Subcutaneous abdominal adipose tissue (tissue), 5 donors: Measurements from ENCODE around the gene PODNL1.
"Not testable (repeated sequence)": the region's sequence is repeated elsewhere in the genome, so short reads cannot be mapped to it uniquely, and the experiment has no call there.

Experiments used
- H3K27ac ChIP-seq: one replicate; pipeline ENCODE4 v1.7.0; 2013; ENCODE audit warnings: low read depth, mild to moderate bottlenecking, inconsistent platforms, low read length, moderate library complexity
- H3K27me3 ChIP-seq, 5 donors: one replicate each; pipeline ENCODE4 v1.7.0; 2013; ENCODE audit warnings: low read length in 5 of 5, inconsistent platforms in 1 of 5; ENCODE audit not compliant: control insufficient read depth in 5 of 5, insufficient read depth in 4 of 5
- H3K36me3 ChIP-seq, 5 donors: one replicate each; pipeline ENCODE4 v1.7.0; 2013; ENCODE audit warnings: low read length in 5 of 5; ENCODE audit not compliant: control insufficient read depth in 5 of 5, insufficient read depth in 5 of 5
- H3K4me1 ChIP-seq, 5 donors: one replicate each; pipeline ENCODE4 v1.7.0; 2013; ENCODE audit warnings: low read length in 5 of 5, mild to moderate bottlenecking in 3 of 5, moderate library complexity in 1 of 5; ENCODE audit not compliant: control insufficient read depth in 5 of 5, insufficient read depth in 5 of 5
- H3K4me3 ChIP-seq, 5 donors: one replicate each; pipeline ENCODE4 v1.7.0; 2013; ENCODE audit warnings: low read length in 5 of 5, low read depth in 1 of 5
- H3K9ac ChIP-seq, 5 donors: one replicate each; pipeline ENCODE4 v1.7.0; 2013; ENCODE audit warnings: low read length in 5 of 5, mild to moderate bottlenecking in 4 of 5, moderate library complexity in 3 of 5
- H3K9me3 ChIP-seq, 5 donors: one replicate each; pipeline ENCODE4 v1.7.0; 2013; ENCODE audit warnings: low read length in 5 of 5; ENCODE audit not compliant: control insufficient read depth in 5 of 5
- donor health status: healthy.
- donor health status: healthy.
- donor health status: healthy.
- donor health status: healthy.
- donor health status: healthy.

The PODNL1 gene

GRCh38 chr19:13930402-13930801, 7.8 kb downstream of the PODNL1 start:
- peaks cover 0 to 44% (median 30%) of the 10 kb centered on the region in 5 donors for H3K36me3 ChIP-seq

GRCh38 chr19:13929956-13930355, 8.3 kb downstream of the PODNL1 start:
- Histone ChIP-seq H3K27ac (no peak overlapping the region), H3K4me1 (peaks cover 0 to 12% (median 10%) of the 10 kb centered on the region in 5 donors), H3K36me3 (peaks cover 0 to 47% (median 32%) of the 10 kb centered on the region in 5 donors), H3K9ac (no peak overlapping the region), H3K27me3 (peaks cover 0 to 14% (median 6%) of the 10 kb centered on the region in 5 donors), H3K4me3 (no peak overlapping the region), H3K9me3 (no peaks in the 10 kb centered on the region)

More at GRCh38 chr19:13930402-13930801, 7.8 kb downstream of the PODNL1 start:
- peaks cover 0 to 15% (median 6%) of the 10 kb centered on the region in 5 donors for H3K27me3 ChIP-seq
- H3K9ac ChIP-seq = no peak overlapping the region
- H3K4me1 ChIP-seq = peaks cover 0 to 12% (median 10%) of the 10 kb centered on the region in 5 donors
- H3K9me3 ChIP-seq = no peaks in the 10 kb centered on the region
- H3K4me3 ChIP-seq = no peak overlapping the region
- H3K27ac ChIP-seq = no peak overlapping the region

- Histone ChIP-seq H3K27me3 (peaks cover 0 to 8% (median 4%) of the 10 kb centered on the region in 5 donors), H3K9me3 (no peaks in the 10 kb centered on the region), H3K4me3 (no peak overlapping the region), H3K36me3 (peaks cover 0 to 52% (median 37%) of the 10 kb centered on the region in 5 donors), H3K9ac (no peak overlapping the region), H3K4me1 (peaks cover 0 to 12% (median 10%) of the 10 kb centered on the region in 5 donors), H3K27ac (no peak overlapping the region)
These were observed 8.9 kb downstream of the PODNL1 start for GRCh38 chr19:13929340-13929739.

DNA sequence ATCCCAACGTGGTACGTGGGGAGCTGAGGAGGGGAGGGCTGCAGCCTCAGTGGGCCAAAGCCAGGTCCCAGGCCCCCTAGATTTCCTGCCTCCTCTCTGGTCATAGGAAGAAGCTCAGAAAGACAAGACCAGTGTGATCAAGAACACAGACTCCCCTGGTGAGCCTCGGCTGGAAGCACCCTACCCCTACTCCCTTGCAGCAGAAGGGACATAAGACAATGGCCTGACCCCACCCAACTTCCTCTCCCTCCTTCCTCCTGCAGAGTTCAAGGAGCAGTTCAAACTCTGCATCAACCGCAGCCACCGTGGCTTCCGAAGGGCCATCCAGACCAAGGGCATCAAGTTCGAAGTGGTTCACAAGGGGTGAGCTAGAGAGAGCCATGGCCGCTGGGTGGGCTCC, 11.5 kb downstream of the PODNL1 start:
- H3K27ac ChIP-seq = no peak overlapping the region

GRCh38 chr19:13926010-13926409, 12.2 kb downstream of the PODNL1 start:
- H3K4me3 ChIP-seq = no peak overlapping the region
- H3K4me1 ChIP-seq = peaks cover 0 to 12% (median 10%) of the 10 kb centered on the region in 5 donors
- peaks cover 0 to 3% (median under 1%) of the 10 kb centered on the region in 5 donors for H3K9me3 ChIP-seq
- no peak overlapping the region for H3K27ac ChIP-seq
- H3K27me3 ChIP-seq = no peaks in the 10 kb centered on the region
- peak overlapping the region in 1 of 5 donors; percentile 35 for H3K9ac ChIP-seq
- H3K36me3 ChIP-seq = peaks cover 0 to 75% (median 57%) of the 10 kb centered on the region in 5 donors

More for the DNA sequence above, 11.5 kb downstream of the PODNL1 start:
- Histone ChIP-seq H3K36me3 (peaks cover 0 to 73% (median 54%) of the 10 kb centered on the region in 5 donors), H3K9ac (peak overlapping the region in 1 of 5 donors; percentile 35), H3K9me3 (no peaks in the 10 kb centered on the region), H3K4me1 (peaks cover 0 to 12% (median 10%) of the 10 kb centered on the region in 5 donors), H3K4me3 (no peak overlapping the region), H3K27me3 (no peaks in the 10 kb centered on the region)

- Histone ChIP-seq H3K4me1 (peaks cover 0 to 16% (median 11%) of the 10 kb centered on the region in 5 donors), H3K9me3 (peaks cover 0 to 7% (median 5%) of the 10 kb centered on the region in 5 donors), H3K27me3 (no peaks in the 10 kb centered on the region), H3K36me3 (peaks cover 0 to 81% (median 68%) of the 10 kb centered on the region in 5 donors), H3K9ac (no peak overlapping the region), H3K4me3 (no peak overlapping the region), H3K27ac (no peak overlapping the region)
These were observed 14.8 kb downstream of the PODNL1 start for GRCh38 chr19:13923194-13923987.

DNA sequence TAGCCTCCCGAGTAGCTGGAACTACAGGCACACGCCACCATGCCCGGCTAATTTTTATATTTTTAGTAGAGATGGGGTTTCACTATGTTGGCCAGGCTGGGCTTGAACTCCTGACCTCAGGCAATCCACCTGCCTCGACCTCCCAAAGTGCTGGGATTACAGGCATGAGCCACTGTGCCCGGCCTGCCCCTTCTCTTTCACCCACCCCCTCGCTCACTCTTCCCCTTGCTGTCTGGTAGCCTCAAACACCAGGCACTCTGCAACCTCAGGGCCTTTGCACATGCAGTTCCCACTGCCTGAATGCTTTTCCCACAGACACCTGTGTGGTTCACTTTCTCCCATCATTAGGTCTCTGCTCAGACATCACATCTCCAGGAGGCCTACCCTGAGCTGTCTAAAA, 16.1 kb downstream of the PODNL1 start:
- H3K4me3 ChIP-seq, H3K9ac ChIP-seq, H3K9me3 ChIP-seq, H3K27ac ChIP-seq, H3K27me3 ChIP-seq: not testable (repeated sequence)
- Histone ChIP-seq H3K4me1 (peaks cover 0 to 28% (median 11%) of the 10 kb centered on the region in 5 donors), H3K36me3 (peaks cover 0 to 76% (median 64%) of the 10 kb centered on the region in 5 donors)

GRCh38 chr19:13920940-13921747, 17.1 kb downstream of the PODNL1 start:
- H3K36me3 ChIP-seq = peaks cover 0 to 68% (median 54%) of the 10 kb centered on the region in 5 donors
- H3K4me1 ChIP-seq = peaks cover 0 to 28% (median 3%) of the 10 kb centered on the region in 5 donors
- H3K27ac ChIP-seq = no peak overlapping the region
- H3K9ac ChIP-seq = no peak overlapping the region
- no peaks in the 10 kb centered on the region for H3K27me3 ChIP-seq
- peaks cover 0 to 7% (median 5%) of the 10 kb centered on the region in 5 donors for H3K9me3 ChIP-seq
- no peak overlapping the region for H3K4me3 ChIP-seq

- Histone ChIP-seq H3K27me3 (no peaks in the 10 kb centered on the region), H3K36me3 (peaks cover 0 to 72% (median 59%) of the 10 kb centered on the region in 5 donors)
These were observed 17.7 kb downstream of the PODNL1 start for GRCh38 chr19:13920524-13920923.

More at GRCh38 chr19:13920524-13920923, 17.7 kb downstream of the PODNL1 start:
- H3K9me3 ChIP-seq = peaks cover 0 to 7% (median 5%) of the 10 kb centered on the region in 5 donors
- no peak overlapping the region for H3K27ac ChIP-seq
- H3K4me1 ChIP-seq = peaks cover 0 to 26% (median 3%) of the 10 kb centered on the region in 5 donors
- H3K4me3 ChIP-seq = no peak overlapping the region
- H3K9ac ChIP-seq = no peak overlapping the region
